D721Med (cell line): ENCODE measurements around the gene RIMS1.
A peak's percentile ranks its signal among the peaks of the same experiment; 100 is the strongest.

Experiments
- DNase-seq: peaks from one replicate; pipeline ENCODE4 v3.0.0; 2011; ENCODE audit warnings: low spot score; ENCODE audit not compliant: insufficient read length
- FAIRE-seq: peaks from 2 replicates; lab custom pipeline; 2011; peaks lifted over from hg19 to GRCh38; lab: Jason Lieb, UNC
- TF ChIP-seq, protein P1 (sequence below): IDR thresholded peaks from 2 replicates; pipeline ENCODE4 v1.5.1; 2012; ENCODE audit warnings: mild to moderate bottlenecking, control low read depth; ENCODE audit not compliant: insufficient read depth; ENCODE audit errors: missing control alignments

Gene RIMS1

DNA sequence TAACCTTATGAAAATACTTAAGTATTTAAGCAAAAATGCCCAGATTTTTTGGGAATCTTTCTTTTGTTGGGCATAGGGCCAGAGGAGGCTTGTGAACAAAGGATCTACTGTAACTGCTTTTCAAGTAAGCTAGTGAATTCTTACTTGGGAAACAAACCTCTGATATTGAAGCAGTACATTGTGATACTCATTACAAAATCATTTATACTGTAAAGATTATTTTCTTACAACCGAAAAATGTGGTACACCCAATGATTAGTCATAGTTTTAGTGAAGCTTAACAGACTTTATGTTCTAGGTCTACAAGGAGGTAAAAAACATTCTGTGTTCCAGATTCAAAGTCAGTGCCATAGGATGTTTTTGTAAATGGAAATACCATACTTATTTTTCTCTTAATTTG lies 462.6 kb downstream of the RIMS1 start:
- FAIRE-seq, result peak; percentile 6
- DNase-seq, result no peak
- TF ChIP-seq, protein P1, sequence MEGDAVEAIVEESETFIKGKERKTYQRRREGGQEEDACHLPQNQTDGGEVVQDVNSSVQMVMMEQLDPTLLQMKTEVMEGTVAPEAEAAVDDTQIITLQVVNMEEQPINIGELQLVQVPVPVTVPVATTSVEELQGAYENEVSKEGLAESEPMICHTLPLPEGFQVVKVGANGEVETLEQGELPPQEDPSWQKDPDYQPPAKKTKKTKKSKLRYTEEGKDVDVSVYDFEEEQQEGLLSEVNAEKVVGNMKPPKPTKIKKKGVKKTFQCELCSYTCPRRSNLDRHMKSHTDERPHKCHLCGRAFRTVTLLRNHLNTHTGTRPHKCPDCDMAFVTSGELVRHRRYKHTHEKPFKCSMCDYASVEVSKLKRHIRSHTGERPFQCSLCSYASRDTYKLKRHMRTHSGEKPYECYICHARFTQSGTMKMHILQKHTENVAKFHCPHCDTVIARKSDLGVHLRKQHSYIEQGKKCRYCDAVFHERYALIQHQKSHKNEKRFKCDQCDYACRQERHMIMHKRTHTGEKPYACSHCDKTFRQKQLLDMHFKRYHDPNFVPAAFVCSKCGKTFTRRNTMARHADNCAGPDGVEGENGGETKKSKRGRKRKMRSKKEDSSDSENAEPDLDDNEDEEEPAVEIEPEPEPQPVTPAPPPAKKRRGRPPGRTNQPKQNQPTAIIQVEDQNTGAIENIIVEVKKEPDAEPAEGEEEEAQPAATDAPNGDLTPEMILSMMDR, result no peak

DNA sequence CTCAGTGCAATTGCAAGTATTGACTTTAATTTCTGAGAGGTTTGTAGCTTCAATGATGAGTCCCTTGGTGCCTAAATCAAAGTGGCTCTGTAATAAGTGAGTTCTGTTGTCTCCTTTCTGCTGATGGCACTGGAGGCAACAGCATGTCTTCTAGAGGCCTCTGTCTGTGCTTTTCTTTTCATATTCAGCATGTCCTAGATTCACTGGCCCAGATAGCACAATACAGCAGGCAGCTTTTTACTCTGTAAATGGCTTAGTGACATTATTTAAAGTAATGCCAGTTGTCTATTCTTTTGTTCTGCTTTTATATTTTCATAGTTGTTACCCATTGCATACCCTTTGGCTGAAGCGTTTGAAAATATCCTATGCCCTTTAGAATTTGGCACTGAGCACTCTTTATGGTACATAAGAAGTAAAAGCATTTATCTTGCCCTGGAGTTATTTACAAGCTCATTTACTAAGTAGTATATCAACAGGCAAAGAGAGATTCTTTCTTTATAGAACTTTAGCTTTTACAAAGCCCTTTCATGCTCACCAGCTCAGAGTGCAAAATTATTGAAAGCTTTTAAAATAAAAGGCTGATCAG lies 464.0 kb downstream of the RIMS1 start:
- DNase-seq (no peak), FAIRE-seq (no peak)
- TF ChIP-seq, protein P1, result no peak

DNA sequence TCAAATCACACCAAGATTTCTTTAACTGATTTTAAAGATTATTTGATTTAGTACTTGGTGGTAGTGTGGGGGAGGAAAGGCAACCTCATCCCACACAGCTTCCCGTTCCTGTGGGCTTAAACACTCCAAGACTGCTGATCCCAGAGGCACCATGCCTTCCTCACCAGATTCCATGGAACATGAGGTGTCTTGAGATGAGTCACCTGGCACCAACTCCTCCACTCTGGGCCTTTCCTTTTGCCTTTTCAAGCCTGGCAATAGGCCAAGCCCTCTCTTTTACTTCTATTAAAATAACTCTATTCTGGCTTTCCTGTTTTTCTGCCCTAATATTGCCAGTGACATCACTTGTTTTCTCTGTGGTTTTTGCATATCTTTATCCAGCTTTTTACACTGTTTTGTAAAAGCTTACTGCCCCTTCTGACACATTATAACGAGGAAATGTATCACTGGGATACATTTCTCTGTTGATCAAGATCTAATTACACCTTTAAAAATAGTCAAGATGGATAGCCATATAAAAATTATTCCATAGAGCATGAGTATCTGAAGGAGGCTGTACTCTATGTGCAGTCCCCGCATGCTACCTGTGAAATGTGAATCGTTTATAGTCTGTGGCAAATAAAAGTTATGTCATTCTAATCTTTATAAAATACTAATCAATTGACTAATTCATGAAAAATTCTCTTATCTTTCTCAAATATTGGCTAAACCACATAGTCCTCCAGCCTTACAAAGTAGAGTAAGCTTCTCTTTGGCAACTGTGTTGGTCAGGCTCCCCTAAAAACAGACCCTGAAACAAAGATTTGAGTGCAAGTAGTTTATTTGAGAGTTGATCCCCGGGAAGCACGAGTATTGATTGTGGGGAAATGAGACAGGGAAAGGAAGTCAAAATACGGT lies 477.7 kb downstream of the RIMS1 start:
- TF ChIP-seq, protein P1, result no peak
- DNase-seq (no peak), FAIRE-seq (no peak)

DNA sequence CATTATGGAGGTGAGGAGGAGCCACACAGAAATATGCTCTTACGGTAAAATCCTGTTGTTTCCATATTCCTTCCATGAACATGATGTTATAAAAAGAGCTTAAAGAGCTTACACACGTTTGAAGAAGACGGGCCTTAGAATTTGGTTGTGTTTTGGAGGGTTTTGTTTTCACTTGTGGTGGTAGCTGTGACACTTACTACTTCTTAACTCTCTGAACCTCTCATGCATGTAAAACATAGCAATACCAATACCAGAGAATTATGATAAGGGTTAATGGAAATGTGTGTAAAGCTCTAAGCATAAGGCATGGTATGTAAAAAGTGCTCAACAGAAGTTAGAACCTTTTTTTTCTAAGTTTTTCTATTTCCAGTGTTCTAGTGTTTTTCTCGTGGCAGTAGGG lies 479.4 kb downstream of the RIMS1 start:
- no peak for DNase-seq
- peak; percentile 67 for FAIRE-seq
- TF ChIP-seq, protein P1, result no peak

DNA sequence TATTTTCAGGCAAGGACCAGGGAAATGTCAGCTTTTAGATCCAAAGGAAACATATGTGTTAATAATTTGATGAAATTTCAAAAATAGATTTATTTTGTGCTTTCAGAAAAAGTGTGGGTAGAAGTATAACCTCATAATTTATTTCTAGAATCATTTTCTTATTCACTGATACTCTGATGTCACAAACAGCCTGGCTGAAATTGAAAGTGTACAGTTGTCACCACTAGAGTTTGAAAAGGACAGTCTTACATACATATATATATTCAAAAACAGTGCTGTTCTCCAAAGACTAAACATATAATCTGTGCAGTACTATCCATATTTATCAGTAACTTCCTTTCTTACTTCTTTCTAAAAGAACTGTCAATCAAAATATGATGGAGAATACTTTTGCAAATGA lies 481.1 kb downstream of the RIMS1 start:
- DNase-seq (no peak), FAIRE-seq (no peak)
- TF ChIP-seq, protein P1, result no peak

DNA sequence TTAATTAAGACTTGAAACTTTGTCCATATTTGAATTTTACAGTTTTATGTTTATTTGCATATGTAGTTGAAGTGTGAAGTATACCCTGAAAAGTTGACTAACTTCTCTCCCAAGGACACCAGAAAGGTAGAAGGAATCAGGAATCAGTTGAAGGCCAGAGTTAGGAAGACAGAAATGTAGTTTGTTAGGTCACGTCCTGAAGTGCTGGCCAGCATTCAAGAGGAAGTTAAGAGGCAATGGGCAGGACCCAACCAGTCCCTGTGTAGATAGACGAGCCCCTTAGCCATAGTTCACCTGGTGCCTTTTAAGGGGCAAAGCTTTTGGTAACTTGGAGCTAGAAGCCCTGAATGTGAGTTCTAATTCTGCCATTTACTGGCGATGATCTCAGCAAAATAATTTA lies 485.1 kb downstream of the RIMS1 start:
- TF ChIP-seq, protein P1, result no peak
- no peak for DNase-seq
- no peak for FAIRE-seq

DNA sequence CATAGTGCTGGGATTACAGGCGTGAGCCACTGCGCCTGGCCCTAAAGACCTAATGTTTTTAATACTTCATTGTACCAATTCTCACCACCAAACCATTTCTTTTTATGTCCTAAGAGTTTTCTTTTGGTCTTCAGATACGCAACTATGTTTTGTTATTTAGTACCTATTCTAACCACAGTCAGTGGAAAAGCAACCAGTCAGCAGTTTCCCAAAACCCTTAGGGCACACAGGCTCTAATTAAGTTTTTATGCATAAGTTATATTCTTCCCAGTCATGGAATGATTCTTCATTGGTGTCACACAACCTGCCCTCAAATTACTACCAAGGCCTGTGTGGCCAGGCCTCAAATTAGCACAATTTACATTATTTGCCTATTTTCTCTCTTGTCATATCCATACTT lies 487.8 kb downstream of the RIMS1 start:
- TF ChIP-seq, protein P1, result no peak
- FAIRE-seq (no peak), DNase-seq (no peak)
